Tibial artery (tissue), 4 donors: ENCODE data around the gene NCKAP1.

Experiments
- DNase-seq, 2 donors: peaks; one replicate each; pipeline ENCODE4 v3.0.0-alpha.2; 2019
- H3K27ac ChIP-seq, 2 donors: fragments of 200-600 bp; sonication (generic) in 1 of 2; 1 replicate in 1 of 2; 2 replicates in 1 of 2; pipeline ENCODE4 v1.5.1; 2018 to 2019; ENCODE audit warnings: mild to moderate bottlenecking in 1 of 2
- H3K27me3 ChIP-seq, 2 donors: fragments of 200-600 bp; sonication (generic) in 1 of 2; one replicate each; pipeline versions ENCODE4 v1.5.1 to v1.6.0; 2016 to 2019
- H3K36me3 ChIP-seq, 3 donors: fragments of 200-600 bp; sonication (generic) in 2 of 3; one replicate each; pipeline ENCODE4 v1.5.1; 2016 to 2019; ENCODE audit warnings: mild to moderate bottlenecking in 2 of 3
- H3K4me1 ChIP-seq, 4 donors: fragments of 200-600 bp; sonication (generic) in 2 of 4; 1 replicate in 3 of 4; 2 replicates in 1 of 4; pipeline ENCODE4 v1.5.1; 2016 to 2019
- H3K4me3 ChIP-seq, 2 donors: fragments of 200-600 bp; sonication (generic) in 1 of 2; 1 replicate in 1 of 2; 2 replicates in 1 of 2; pipeline ENCODE4 v1.5.1; 2018 to 2019; ENCODE audit warnings: mild to moderate bottlenecking in 2 of 2
- H3K9me3 ChIP-seq, 3 donors: fragments of 200-600 bp; sonication (generic) in 1 of 3; one replicate each; pipeline ENCODE4 v1.5.1; 2016 to 2019
- intact Hi-C: fragments of 100-400 bp; cut with DNase I; formaldehyde crosslinking; loops from one replicate; pipeline ENCODE4 v1.15.0; 2023; ENCODE audit warnings: low total_unique reads
- TF ChIP-seq, protein P1 (sequence below), 2 experiments: fragments of 200-600 bp in 1 of 2; fragments of 450-650 bp in 1 of 2; IDR thresholded peaks; one replicate each; pipeline ENCODE4 v1.5.1; 2017 to 2019; ENCODE audit warnings: antibody characterized with exemption in 2 of 2, mild to moderate bottlenecking in 1 of 2, moderate library complexity in 1 of 2

NCKAP1 gene

DNA sequence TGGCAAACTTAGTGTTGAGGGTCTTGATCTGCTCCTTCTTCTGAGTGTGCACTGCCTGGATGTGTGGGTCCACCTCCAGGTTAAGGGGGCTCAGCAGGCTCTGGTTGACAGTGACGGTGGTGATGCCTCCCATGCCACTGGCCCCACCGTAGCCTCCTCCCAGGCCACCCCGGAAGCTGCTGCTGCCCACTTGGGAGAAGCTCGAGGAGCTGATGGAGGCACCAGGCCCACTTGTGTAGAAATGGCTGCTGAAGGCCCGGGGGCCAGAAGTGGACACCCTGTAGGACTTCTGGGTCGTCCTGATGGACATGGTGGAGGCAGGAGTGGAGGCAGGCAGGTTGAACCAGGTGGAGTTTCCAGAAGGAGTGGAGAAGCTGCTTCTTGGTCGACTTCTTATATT, 33.9 kb upstream of the NCKAP1 start:
- no peaks in the 10 kb centered on the region for H3K4me1 ChIP-seq
- intact Hi-C loops, result loop anchor here (10.0 kb wide), 1 partner anchor 53 kb away; the partner anchor contains the start of gene NUP35
- H3K9me3 ChIP-seq, result no peaks in the 10 kb centered on the region
- no peak overlapping the region for H3K4me3 ChIP-seq
- DNase-seq, result no peak
- peaks cover 0 to 10% of the 10 kb centered on the region in 2 donors for H3K27me3 ChIP-seq
- TF ChIP-seq, protein P1, sequence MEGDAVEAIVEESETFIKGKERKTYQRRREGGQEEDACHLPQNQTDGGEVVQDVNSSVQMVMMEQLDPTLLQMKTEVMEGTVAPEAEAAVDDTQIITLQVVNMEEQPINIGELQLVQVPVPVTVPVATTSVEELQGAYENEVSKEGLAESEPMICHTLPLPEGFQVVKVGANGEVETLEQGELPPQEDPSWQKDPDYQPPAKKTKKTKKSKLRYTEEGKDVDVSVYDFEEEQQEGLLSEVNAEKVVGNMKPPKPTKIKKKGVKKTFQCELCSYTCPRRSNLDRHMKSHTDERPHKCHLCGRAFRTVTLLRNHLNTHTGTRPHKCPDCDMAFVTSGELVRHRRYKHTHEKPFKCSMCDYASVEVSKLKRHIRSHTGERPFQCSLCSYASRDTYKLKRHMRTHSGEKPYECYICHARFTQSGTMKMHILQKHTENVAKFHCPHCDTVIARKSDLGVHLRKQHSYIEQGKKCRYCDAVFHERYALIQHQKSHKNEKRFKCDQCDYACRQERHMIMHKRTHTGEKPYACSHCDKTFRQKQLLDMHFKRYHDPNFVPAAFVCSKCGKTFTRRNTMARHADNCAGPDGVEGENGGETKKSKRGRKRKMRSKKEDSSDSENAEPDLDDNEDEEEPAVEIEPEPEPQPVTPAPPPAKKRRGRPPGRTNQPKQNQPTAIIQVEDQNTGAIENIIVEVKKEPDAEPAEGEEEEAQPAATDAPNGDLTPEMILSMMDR (IDR thresholded peaks at IDR 0.05), result no peak
- no peaks in the 10 kb centered on the region for H3K36me3 ChIP-seq
- no peak overlapping the region for H3K27ac ChIP-seq

DNA sequence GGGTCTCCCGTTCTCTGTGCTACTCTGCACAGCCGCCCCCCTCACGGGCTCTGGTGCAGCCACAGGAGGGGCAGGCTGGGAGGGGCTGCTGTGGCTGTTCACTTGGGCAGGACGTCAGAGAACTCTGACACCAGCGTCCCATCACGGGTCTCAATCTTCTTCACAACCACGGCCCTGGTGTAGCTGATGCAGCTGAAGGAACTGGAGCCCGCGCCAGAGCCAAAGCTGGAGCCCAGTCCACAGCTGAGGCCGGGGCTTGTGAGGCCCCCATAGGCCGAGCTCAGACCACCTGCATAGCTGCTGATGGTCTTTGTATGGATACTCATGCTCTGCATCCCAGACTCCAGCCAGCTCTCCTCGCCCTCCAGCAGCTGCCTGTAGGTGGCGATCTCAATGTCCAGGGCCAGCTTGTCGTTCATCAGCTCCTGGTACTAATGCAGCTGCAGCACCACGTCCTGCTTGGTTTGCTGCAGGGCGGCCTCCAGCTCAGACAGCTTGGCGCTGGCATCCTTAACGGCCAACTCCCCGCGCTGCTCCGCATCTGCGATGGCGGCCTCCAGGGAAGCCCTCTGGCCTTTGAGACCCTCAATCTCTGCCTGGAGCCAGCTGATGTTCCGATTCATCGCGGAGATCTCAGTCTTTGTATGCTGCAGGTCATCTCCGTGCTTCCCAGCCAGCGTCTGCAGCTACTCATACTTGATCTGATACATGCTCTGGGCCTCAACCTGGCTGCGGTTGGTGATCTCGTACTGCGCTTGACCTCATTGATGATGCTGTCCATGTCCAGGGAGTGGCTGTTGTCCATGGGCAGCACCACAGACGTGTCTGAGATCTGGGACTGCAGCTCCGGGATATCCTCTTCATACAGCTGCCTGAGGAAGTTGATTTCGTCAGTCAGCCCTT, 32.9 kb upstream of the NCKAP1 start:
- Histone ChIP-seq H3K4me1 (no peaks in the 10 kb centered on the region), H3K9me3 (no peaks in the 10 kb centered on the region), H3K27ac (no peak overlapping the region), H3K4me3 (no peak overlapping the region), H3K36me3 (no peaks in the 10 kb centered on the region), H3K27me3 (peaks cover 0 to 10% of the 10 kb centered on the region in 2 donors)
- intact Hi-C loops, result loop anchor here (10.0 kb wide), 1 partner anchor 54 kb away; the partner anchor contains the start of gene NUP35
- TF ChIP-seq, protein P1 (IDR thresholded peaks at IDR 0.05), result peak; percentile 20 to 31
- DNase-seq, result peak; percentile 36 to 71

DNA sequence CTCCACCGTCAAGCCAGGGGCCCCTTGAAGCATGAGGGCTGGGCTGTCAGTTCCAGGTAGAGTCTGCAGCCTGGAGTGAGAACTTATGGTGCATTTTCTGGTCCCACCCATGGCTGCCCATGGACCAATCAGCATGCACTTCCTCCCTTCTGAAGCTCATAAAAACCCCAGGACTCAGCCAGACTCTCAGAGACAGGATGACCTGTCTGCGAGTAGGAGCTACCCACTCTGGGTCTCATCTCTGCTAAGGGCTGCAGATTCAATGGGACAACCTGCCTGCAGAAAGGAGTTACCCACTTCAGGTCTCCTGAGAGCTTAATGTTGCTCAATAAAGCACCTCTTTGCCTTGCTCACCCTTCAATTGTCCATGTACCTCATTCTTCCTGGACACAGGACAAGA, 30.9 kb upstream of the NCKAP1 start:
- TF ChIP-seq, protein P1 (IDR thresholded peaks at IDR 0.05), result no peak
- intact Hi-C loops, result no loop called here
- Histone ChIP-seq H3K9me3 (no peaks in the 10 kb centered on the region), H3K27ac (no peak overlapping the region), H3K4me1 (no peaks in the 10 kb centered on the region), H3K27me3 (peaks cover 0 to 10% of the 10 kb centered on the region in 2 donors), H3K4me3 (no peak overlapping the region), H3K36me3 (no peaks in the 10 kb centered on the region)
- DNase-seq, result no peak

DNA sequence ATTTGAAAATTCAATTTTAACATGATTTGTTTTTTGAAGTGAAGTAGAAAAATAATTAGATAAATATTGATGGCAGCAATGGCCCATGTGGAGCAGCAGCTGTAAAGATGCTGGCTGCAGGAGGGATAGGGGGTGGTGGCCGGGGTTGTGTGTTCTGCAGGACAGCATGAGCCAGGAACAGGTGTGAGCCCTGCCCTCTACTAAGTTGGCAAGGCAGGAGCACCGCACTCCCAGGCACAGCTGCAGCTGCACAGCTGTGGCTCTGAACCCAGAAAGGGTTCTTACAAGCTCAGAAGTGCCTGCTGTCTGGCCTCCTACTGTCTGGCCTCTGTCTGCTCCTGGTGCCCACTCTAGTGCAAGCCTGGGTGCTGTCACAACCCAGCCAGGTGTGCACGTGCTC, 30.3 kb upstream of the NCKAP1 start:
- intact Hi-C loops, result no loop called here
- Histone ChIP-seq H3K36me3 (no peaks in the 10 kb centered on the region), H3K4me1 (no peaks in the 10 kb centered on the region), H3K4me3 (no peak overlapping the region), H3K9me3 (no peaks in the 10 kb centered on the region), H3K27me3 (peaks cover 0 to 10% of the 10 kb centered on the region in 2 donors), H3K27ac (no peak overlapping the region)
- TF ChIP-seq, protein P1 (IDR thresholded peaks at IDR 0.05), result no peak
- DNase-seq, result no peak

DNA sequence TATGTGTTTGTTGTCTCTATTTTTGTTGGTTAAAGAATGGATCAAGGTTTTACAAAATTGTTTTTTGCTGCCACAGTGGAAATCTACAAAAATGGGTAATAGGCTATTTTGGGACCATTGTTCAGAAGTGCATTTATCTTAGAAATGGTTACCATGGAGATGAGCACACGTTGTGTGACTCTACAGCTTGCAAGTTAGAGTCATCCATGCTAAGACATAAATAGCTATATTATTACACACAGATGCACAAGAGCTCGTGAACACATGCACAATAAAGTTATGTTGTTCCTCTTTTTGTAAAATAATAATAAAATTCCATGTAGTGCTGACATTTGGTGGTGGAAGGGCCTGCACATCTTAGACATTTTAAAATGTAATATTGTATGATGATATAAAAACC, 24.8 kb upstream of the NCKAP1 start:
- TF ChIP-seq, protein P1 (IDR thresholded peaks at IDR 0.05), result no peak
- Histone ChIP-seq H3K27ac (no peak overlapping the region), H3K4me3 (no peak overlapping the region), H3K36me3 (no peaks in the 10 kb centered on the region), H3K27me3 (no peaks in the 10 kb centered on the region), H3K4me1 (no peaks in the 10 kb centered on the region), H3K9me3 (no peaks in the 10 kb centered on the region)
- intact Hi-C loops, result no loop called here
- DNase-seq, result no peak
